H7 (cell line): ENCODE measurements around the gene MOV10L1. TPM values are rescaled to one million over a fixed set of nuclear protein-coding genes. Genes with fewer than 3 reads are reported as not detected.

Experiments
- DNase-seq: peaks from one replicate; pipeline ENCODE4 v3.0.0; 2012
- H3K27me3 ChIP-seq: 2 replicates; pipeline ENCODE4 v1.6.0; 2011; ENCODE audit warnings: mild to moderate bottlenecking, low read length; ENCODE audit not compliant: control insufficient read depth, insufficient read depth
- H3K36me3 ChIP-seq: replicated peaks from 2 replicates; pipeline ENCODE4 v1.5.1; 2011; ENCODE audit warnings: low read length; ENCODE audit not compliant: control insufficient read depth, insufficient read depth
- H3K4me3 ChIP-seq: 2 replicates; pipeline ENCODE4 v1.5.1; 2011; ENCODE audit warnings: low read depth, mild to moderate bottlenecking, control low read depth, low read length, moderate library complexity; ENCODE audit not compliant: insufficient read depth
- total RNA-seq: library from RNA; depleted of rRNA; stranded (reverse); fragments of >200 nt; shearing (Covaris generic); gene quantifications from 2 replicates; pipeline ENCODE4 v1.2.3, GENCODE V29; 2014

Gene MOV10L1
- total RNA-seq, 1 experiment from 2014 or later: not detected

DNA sequence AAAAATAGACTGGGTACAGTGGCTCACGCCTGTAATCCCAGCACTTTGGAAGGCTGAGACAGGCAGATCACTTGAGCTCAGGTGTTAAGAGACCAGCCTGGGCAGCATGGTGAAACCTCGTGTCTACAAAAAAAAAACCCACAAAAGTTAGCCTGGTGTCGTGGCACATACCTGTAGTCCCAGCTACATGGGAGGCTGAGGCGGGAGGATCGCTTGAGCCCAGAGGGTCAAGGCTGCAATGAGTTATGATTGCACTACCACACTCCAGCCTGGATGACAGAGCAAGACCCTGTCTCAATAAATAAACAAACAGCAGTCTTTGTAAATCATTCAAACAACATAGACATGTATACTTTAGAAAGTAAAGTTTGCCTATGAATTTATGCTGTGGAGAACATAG lies 2.5 kb downstream of the MOV10L1 start:
- DNase-seq: no peak
- Histone ChIP-seq H3K36me3 (no peaks in the 10 kb centered on the region), H3K27me3 (no peaks in the 10 kb centered on the region; the same call in 1 of the 2 replicates), H3K4me3 (no peak overlapping the region)

DNA sequence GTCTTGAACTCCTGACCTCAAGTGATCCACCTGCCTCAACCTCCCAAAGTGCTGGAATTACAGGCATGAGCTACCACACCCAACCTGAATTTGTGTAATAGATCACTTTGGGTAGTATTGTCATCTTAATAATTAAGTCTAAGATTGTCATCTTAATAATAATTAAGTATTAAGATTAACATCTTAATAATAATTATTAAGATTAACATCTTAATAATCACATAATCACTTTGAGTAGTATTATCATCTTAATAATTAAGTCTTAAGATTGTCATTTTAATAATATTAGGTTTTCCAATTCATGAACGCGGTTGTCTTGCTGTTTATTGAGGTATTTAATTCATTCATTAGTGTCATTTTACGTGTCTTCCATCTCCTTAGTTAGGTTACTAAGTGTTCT lies 8.2 kb downstream of the MOV10L1 start:
- H3K27me3 ChIP-seq: no peaks in the 10 kb centered on the region; the same call in 1 of the 2 replicates
- H3K36me3 ChIP-seq: no peaks in the 10 kb centered on the region
- no peak overlapping the region for H3K4me3 ChIP-seq
- no peak for DNase-seq

DNA sequence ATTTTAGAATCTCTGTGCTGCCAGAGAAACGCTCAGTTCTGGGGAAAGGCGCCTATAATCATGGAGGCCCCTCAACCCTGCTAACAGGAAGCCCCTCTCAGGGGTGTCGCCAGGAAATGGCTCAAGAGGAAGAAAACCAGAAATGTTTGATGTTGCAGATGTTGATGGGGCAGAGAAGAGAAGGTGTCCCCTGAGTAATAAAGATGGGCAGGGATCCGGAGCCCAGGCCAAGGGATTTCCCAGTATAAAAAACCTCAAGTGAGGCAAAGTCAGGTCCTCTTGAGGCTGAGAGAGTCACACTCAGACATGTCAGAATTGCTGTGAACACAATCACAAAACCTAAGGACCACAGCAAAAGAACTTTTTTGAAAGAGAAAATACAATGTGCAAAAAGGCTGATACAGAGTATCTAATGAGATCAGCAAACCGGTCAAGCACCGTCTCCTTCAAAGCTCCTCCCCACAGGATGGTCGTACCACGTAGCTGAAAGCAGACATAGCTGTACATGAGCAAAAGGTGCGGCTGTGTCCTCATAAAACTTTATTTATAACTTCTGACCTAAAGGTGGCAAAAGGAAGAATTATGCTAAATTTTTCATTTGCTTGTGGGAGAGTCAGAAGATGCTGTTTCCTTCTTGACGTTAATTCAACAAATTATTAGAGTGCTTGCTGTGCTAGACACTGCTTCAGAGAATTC lies 12.2 kb downstream of the MOV10L1 start:
- H3K27me3 ChIP-seq: no peaks in the 10 kb centered on the region
- no peaks in the 10 kb centered on the region for H3K36me3 ChIP-seq
- no peak for DNase-seq
- no peak overlapping the region for H3K4me3 ChIP-seq

DNA sequence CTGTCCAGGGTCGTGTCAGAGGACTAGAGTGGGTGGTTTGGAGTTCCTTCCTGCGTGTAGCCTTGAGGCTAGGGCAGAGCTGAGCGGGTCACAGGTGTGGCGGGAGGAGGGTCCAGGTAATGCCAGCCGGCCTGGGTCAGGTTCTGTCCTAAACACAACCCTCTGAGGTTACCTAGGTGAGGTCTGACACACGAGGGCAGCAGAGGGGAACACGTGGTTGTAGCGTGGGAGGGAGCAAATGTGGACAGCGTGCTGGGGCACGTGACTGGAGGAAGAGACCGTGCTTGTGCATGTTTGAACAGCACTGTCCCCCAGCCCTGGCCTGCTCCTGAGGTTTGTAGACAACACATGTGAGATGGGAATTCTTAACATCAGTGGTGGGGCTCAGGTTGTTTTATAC lies 13.1 kb downstream of the MOV10L1 start:
- DNase-seq: peak; percentile 61

DNA sequence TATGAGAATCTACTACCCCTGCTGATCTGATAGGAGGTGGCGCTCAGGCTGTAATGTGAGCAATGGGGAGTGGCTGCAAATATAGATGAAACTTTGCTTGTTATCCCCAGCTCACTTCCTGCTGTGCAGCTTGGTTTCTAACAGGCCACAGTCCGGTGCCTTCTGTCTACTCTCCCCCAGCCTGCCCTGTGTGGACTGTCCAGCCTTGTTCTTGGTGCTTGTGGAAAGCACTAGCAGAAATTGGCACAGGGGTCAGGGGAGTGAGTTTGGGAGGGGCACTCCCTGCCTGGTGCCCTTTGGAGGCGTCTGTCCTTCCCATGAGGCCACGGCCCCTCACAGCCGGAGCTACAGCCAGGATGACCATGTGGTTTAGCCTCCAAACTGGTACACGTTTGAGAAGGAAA lies 14.3 kb downstream of the MOV10L1 start:
- no peak for DNase-seq
- H3K27me3 ChIP-seq: no peaks in the 10 kb centered on the region
- no peak overlapping the region for H3K4me3 ChIP-seq
- H3K36me3 ChIP-seq: no peaks in the 10 kb centered on the region

More for the DNA sequence above, 13.1 kb downstream of the MOV10L1 start:
- Histone ChIP-seq H3K27me3 (no peaks in the 10 kb centered on the region), H3K36me3 (no peaks in the 10 kb centered on the region), H3K4me3 (no peak overlapping the region)

DNA sequence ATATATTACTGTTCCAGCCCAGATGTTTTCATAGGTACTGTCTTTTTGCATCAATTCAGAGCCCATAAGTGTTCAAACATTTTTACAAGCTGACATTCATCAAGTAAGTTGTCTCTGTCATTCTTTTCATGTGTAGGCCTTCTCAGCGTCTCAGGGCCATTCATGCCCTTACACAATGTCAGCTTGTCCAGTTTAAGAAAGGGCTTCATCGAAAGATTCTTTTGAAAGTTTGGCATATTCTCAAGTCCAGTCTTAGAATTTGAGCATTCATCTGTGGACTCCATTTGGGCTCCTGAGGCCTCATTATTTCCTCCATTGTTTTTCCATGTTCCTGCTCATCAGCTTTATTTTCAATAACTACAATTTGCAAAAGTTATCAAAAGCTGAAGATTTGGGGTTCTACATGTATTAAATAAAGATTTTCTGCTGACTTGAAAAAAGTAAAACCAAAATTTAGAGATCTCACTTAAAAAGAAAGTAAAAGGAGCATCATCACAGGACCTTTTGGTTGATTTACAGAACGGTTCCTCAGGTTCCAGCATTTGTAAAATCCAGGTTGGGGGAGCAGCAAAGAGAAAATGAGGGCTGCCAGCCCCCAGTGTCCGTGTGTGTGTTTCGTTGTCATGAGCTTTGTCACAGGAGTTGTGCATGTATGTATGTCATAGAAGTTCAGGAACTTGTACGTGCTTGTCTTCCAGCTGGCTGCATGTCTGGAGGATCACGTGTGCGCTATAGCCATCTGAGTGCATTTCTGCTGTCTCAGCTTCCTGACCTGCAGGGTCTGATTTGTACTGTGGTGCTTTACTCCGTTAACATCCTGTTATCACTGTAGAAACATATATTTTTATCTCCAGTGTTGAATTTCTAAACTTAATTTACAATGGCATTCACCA lies 15.6 kb downstream of the MOV10L1 start:
- DNase-seq: no peak
- Histone ChIP-seq H3K4me3 (no peak overlapping the region), H3K27me3 (no peaks in the 10 kb centered on the region), H3K36me3 (no peaks in the 10 kb centered on the region)

DNA sequence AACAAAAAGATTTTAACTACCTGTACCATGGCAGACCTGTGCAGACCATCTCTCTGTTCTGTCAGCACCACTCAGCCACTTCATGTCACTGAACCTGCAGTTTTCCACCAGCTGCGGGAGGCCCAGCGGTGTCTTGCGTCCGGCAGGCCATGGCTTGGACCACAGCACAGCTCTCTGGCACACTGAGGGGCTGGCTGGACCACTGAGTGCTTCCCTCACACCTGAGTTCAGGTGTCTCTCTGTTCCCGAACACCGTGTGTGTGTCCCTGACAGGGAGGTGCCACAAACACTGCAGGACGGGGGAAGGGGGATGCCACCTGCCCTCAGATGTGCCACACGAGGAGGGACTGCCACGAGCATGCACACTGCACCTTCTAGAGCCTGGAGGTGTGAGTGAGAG lies 17.7 kb downstream of the MOV10L1 start:
- Histone ChIP-seq H3K4me3 (no peak overlapping the region), H3K27me3 (no peaks in the 10 kb centered on the region), H3K36me3 (no peaks in the 10 kb centered on the region)
- no peak for DNase-seq

DNA sequence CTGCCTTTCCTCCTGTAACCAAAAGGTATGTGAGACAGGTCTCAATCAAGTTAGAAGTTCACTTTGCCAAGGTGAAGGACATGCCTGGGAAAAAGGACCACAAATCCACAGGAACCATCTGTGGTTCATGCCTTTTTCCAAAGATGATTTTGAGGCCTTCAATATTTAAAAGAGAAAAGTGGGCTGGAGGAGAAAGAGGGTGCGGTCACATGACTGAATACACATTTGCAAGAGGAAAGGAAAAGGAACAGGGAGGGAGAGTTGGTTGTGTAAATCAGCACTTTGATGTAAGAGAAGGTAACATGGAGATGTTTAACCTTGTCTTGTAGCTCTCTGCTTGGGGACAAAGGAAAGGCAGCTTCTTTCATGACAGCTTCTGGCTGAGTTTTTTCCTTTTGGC lies 21.2 kb downstream of the MOV10L1 start:
- Histone ChIP-seq H3K4me3 (no peak overlapping the region), H3K27me3 (no peaks in the 10 kb centered on the region), H3K36me3 (no peaks in the 10 kb centered on the region)
- no peak for DNase-seq

DNA sequence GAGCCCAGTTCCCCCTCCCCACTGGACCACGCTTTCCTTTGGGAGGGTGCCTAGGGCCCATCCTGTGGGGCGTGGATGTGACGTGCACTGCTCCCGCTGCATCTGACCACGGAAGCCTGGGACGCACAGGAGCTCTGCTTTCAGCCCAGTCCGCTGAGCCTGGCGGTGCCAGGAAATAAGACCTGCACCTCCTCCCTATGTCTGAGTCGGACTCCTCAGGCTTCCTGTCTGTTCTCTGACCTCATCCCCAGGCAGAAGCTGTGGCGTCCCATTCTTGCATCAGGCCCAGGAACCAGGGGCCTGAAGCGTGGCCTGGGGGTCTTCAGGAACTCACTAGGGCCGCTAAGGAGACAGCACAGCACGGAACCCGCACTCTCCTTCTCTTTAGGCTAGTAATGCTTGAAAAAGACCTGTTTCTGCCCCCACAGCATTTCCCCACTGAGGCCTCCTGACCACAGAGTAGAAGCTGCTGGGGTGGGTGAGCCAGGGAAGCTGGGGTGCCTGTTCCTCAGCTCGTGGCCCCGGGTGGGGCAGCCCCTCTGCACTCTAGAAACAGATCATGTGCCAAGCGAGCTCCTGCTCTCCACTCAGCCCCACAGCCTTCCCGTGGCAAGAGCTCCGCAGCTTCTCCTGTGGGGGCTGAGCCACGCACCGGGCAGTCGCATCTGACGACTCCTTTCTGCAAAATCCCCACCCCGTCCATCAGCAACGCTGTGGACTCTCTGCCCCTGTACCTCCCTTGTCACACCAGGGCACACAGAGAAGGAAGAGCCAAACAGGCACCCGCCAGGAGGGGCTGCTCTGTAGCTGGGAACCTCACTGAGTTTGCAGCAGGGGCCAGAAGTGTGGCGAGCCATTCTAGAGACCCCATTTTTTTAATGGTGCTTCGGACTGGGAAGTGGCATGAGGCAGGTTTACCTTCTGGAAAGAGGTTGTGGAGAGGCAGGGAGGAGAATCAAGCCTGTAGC lies 22.6 kb downstream of the MOV10L1 start:
- H3K27me3 ChIP-seq: no peaks in the 10 kb centered on the region
- H3K36me3 ChIP-seq: no peaks in the 10 kb centered on the region
- no peak for DNase-seq
- no peak overlapping the region for H3K4me3 ChIP-seq

DNA sequence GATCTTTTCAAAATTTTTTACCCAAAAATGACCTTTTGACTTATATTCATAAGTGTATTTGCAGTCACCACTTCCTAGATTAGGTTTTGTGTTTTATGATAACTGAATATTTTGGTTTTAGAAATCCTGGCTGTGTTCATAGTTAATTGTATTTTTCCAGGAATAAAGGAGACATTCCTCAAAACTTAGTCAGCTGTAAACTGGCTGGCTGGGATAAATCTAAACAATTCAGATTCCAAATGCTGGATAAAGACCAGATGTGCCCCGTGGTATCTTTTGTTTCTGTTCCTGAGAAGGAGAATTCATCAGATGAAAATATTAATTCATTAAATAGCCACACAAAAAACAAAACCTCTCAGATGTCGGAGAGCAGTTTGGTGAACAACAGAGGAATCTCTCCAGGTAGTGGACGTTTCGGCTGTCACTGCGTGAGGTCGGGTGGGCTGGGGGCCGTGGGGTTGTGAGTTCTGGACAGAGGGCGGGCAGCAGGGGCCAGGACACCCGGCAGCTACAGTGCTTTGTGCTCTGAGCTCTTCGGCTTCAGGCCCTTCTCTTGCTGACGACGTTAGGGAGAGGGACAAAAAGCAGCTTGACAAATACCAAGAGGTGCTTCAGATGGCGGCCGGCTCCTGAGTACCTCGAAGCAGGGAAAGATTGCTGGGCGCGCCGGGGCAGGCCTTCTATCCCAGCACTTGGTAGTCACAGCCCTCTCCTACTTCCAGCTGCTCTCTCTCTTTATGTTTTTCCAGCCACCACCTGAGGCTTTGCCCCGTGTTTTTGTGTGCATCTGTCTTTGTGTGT lies 24.6 kb downstream of the MOV10L1 start:
- H3K4me3 ChIP-seq: no peak overlapping the region
- H3K36me3 ChIP-seq: no peaks in the 10 kb centered on the region
- no peak for DNase-seq
- no peaks in the 10 kb centered on the region for H3K27me3 ChIP-seq

DNA sequence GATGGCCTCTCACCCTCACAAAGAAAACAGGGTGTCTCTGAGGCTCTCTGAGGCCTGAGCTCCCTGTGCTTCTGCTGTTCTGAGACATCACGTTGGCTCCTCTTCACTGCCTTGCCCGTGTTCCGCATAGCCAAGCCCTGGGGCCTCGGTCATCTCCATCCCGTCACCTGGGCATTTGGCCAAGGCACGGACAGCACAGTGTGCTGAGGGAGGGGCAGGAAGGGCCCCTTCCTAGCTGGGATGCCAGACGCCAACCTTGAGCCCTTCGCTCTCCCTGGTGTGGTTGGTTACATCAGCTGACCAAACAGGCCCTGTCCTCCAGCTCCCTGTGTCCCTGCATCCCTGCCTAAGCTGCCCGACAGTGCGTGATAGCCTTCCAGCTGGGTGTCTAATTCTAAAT lies 25.9 kb downstream of the MOV10L1 start:
- Histone ChIP-seq H3K36me3 (no peaks in the 10 kb centered on the region), H3K4me3 (no peak overlapping the region), H3K27me3 (no peaks in the 10 kb centered on the region)
- no peak for DNase-seq

DNA sequence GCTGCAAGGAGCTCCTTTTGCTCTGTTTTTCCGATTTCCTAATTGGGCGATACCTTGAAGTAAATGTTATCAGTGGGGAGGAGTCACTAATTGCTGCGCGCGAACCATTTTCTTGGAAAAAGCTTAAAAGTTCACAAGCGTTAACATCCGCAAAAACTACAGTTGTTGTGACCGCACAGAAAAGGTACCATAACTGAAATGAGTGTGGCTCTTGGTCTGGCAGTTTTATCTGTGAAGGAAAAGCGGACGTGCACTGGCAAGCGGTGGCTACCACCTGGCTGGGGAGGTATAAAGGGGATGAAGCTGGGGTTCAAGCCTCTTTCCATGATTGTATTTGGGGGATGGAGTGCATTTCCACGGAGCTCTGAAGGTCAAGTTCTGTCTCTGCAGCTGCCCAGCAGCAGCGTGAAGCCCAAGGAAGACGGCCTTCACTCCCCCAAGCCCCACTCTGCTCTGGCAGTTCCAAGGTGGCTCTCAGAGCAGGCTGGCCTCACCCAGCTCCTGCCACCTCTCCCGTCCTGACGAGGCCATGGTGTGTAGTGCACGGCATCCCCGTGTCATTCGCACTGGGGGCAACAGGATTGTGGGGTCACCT lies 27.5 kb downstream of the MOV10L1 start:
- no peaks in the 10 kb centered on the region for H3K36me3 ChIP-seq
- DNase-seq: no peak
- H3K4me3 ChIP-seq: no peak overlapping the region
- H3K27me3 ChIP-seq: no peaks in the 10 kb centered on the region

DNA sequence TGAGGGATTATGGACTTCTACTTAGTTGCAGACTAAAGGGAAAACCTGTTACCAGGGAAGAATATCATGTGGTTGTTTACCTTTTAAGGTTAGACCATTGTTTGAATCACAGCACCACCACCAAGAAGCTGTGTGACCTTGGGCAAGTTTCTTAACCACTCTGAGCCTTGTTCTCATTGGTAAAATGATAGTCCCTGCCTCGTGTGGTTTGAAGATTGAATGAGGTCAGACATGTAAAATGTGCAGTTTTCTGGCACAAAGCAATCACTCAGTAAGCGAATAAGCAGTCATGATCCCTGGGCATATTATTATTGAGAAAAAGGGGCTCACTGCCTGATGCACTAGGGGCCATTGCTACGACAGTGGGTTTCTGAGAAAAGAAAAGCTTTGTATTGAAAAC lies 28.3 kb downstream of the MOV10L1 start:
- no peaks in the 10 kb centered on the region for H3K36me3 ChIP-seq
- no peaks in the 10 kb centered on the region for H3K27me3 ChIP-seq
- no peak overlapping the region for H3K4me3 ChIP-seq
- no peak for DNase-seq
